ENCODE results near the gene CAND1. TPM values are rescaled to one million over a fixed set of nuclear protein-coding genes. Genes with fewer than 3 reads are reported as not detected.

CAND1 gene
- total and polyA plus RNA-seq, 7 donors, result 9.1 to 48.6 (median 27.9) TPM

DNA sequence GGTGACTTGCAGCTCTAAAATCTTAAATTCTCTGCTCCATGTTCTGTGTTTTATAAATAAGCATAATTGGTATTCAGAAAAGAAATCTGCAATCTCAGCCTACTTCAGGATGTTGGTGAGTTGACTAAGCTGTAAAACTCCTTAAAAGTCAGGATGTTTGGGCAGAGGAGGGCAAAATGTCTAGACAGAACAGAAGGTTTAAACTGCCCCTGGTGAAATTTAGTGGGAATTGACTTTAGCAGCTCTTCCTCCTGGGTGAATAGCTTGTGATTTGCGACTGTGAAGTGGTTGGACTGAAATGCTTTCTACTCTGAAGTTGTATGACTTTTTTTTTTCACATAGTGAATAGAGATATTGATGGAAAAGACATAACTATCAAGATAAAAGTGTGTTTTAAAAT lies 85.8 kb downstream of the CAND1 start:
- DNase-seq, result no peak
- Histone ChIP-seq H3K4me3 (peak overlapping the region; percentile 62), H3K27me3 (ENCODE audit: insufficient read depth in 3 of 3, low read length in 2 of 3) (no peaks in the 10 kb centered on the region), H3K4me1 (peaks cover 28% of the 10 kb centered on the region), H3K27ac (peak overlapping the region; percentile 78), H3K36me3 (ENCODE audit: insufficient read depth in 1 of 2, low read depth in 1 of 2) (no peaks in the 10 kb centered on the region), H3K9me3 (no peaks in the 10 kb centered on the region)
- no peak for TF ChIP-seq CTCF (IDR thresholded peaks at IDR 0.05)
- WGBS, 3 donors, result 40 to 73% (median 42%) methylated on average over 1 of the region's 1 CpG
- intact Hi-C loops (cut with DNase I), result loop anchor here (2.0 to 5.0 kb wide), 3 partner anchors 57 to 588 kb away; no protein-coding TSS in a partner anchor
- no peak for ATAC-seq

GRCh38 chr12:67355428-67356379 lies 86.5 kb downstream of the CAND1 start:
- 5 to 7% (median 6%) methylated on average over 8 of the region's 8 CpGs for WGBS, 3 donors
- H3K4me1 ChIP-seq, result peaks cover 28% of the 10 kb centered on the region

DNA sequence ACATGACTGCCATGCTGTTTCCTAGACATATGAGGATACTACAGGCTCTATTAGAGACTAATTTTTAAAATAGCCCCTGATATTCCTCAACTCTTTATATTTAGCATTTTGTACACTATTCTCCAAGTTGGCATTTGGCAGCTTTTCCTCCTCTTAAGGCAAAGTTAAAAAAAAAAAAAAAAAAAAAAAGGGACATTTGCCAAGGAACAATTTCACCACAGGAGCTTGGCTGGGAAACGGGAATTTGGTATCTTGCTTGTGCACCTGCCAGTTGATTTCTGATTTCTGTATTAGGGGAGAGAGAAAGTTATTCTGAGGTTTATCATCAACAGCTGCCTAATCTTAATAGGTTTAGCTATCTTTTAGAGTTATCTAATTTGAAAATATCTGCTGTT lies 87.2 kb downstream of the CAND1 start:
- H3K27me3 ChIP-seq (ENCODE audit: insufficient read depth in 3 of 3, low read length in 2 of 3), result no peaks in the 10 kb centered on the region
- DNase-seq (no peak), ATAC-seq (peak; percentile 29 to 60 (median 40))
- H3K4me1 ChIP-seq, result peaks cover 28% of the 10 kb centered on the region
- no peaks in the 10 kb centered on the region for H3K36me3 ChIP-seq (ENCODE audit: insufficient read depth in 1 of 2, low read depth in 1 of 2)
- H3K4me3 ChIP-seq, result peak overlapping the region; percentile 62
- intact Hi-C loops (cut with DNase I), result loop anchor here (1.0 to 5.0 kb wide), 6 partner anchors 38 to 292 kb away; partner anchors contain the start of gene DYRK2 (in 1 of the 2)
- WGBS, 3 donors, result 5 to 22% (median 6%) methylated on average over 1 of the region's 1 CpG
- H3K9me3 ChIP-seq, result no peaks in the 10 kb centered on the region
- H3K27ac ChIP-seq, result peak overlapping the region; percentile 78
- no peak for TF ChIP-seq CTCF (IDR thresholded peaks at IDR 0.05)

More at GRCh38 chr12:67355428-67356379, 86.5 kb downstream of the CAND1 start:
- Histone ChIP-seq H3K27ac (peak overlapping the region; percentile 78), H3K4me3 (peak overlapping the region; percentile 62), H3K9me3 (no peaks in the 10 kb centered on the region), H3K36me3 (ENCODE audit: insufficient read depth in 1 of 2, low read depth in 1 of 2) (no peaks in the 10 kb centered on the region), H3K27me3 (ENCODE audit: insufficient read depth in 3 of 3, low read length in 2 of 3) (no peaks in the 10 kb centered on the region)
- DNase-seq (no peak), ATAC-seq (peak; percentile 61 to 85 (median 72))
- TF ChIP-seq CTCF (IDR thresholded peaks at IDR 0.05), result peak; percentile 55
- intact Hi-C loops (cut with DNase I), result loop anchor here (1.0 to 5.0 kb wide), 7 partner anchors 39 to 587 kb away; partner anchors contain the start of gene DYRK2 (in 1 of the 2)

DNA sequence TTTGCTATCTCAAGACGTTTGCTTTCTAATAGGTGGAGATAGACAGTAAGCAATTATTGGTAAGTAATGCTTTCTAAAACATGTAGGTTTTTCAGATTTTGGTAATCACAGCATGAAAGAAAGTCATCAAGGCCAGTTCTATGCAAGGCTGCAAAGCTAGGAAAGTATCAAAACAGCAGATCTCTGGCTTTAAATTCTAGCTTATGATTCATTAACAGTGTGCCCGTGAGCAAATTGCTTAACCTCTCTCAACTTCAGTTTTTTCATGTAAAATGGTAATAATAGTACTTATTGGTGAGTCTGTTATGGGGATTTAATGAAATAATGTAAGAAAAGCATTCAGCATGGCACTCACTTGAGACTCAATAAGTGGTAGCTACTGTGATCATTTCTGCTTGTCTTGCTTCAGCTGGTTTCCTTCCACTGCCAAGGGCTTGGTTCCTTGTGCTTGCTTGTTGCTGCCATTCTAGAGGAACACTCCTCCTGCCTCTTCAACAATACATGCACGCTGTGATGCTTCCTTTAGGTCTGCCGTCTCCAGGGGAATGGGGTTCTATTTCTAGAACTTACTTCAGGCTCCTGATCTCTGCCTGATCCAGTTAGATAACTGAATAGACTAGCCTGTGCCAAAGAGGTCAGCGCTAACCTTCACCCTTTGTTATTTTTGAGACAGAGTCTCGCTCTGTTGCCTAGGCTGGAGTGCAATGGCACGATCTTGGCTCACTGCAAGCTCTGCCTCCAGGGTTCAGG lies 88.4 kb downstream of the CAND1 start:
- Histone ChIP-seq H3K4me1 (peaks cover 28% of the 10 kb centered on the region), H3K4me3 (peak overlapping the region; percentile 62), H3K27me3 (ENCODE audit: insufficient read depth in 3 of 3, low read length in 2 of 3) (no peaks in the 10 kb centered on the region), H3K36me3 (ENCODE audit: insufficient read depth in 1 of 2, low read depth in 1 of 2) (no peaks in the 10 kb centered on the region), H3K27ac (peak overlapping the region; percentile 78), H3K9me3 (no peaks in the 10 kb centered on the region)
- DNase-seq (no peak), ATAC-seq (peak in 3 of 4 donors; percentile 11 to 72 (median 58))
- no peak for TF ChIP-seq CTCF (IDR thresholded peaks at IDR 0.05)
- intact Hi-C loops (cut with DNase I), result loop anchor here (2.0 to 5.0 kb wide), 5 partner anchors 37 to 291 kb away; partner anchors contain the start of gene DYRK2 (in 1 of the 2)
- 31 to 39% (median 32%) methylated on average over 7 of the region's 7 CpGs for WGBS, 3 donors

Measured in psoas muscle (tissue), 8 donors.